SK-N-SH (cell line): ENCODE measurements around the gene GOLPH3. TPM values are rescaled to one million over a fixed set of nuclear protein-coding genes. Genes with fewer than 3 reads are reported as not detected.

Source experiments
- CTCF ChIA-PET: fragments of 300-600, 350-600 bp; formaldehyde crosslinking; extraction: SDS; loops from one replicate; lab custom pipeline; 2021; lab: Yijun Ruan, JAX
- POLR2A ChIA-PET: fragments of 350-600 bp; sonication (Branson Sonifier 250); formaldehyde crosslinking; extraction: SDS; loops from one replicate; lab custom pipeline; 2020; ENCODE audit warnings: antibody characterized with exemption, inconsistent platforms; lab: Yijun Ruan, JAX
- DNase-seq: peaks from one replicate; pipeline ENCODE4 v3.0.0; 2012
- H2AFZ ChIP-seq: fragments of 200-600 bp; sonication (generic); 2 replicates; pipeline ENCODE4 v1.8.1; 2016; ENCODE audit warnings: antibody characterized with exemption, mild to moderate bottlenecking, low read depth
- H3F3A ChIP-seq: fragments of 200-600 bp; sonication (generic); replicated peaks from 2 replicates; pipeline ENCODE3; 2016; ENCODE audit warnings: antibody characterized with exemption, mild to moderate bottlenecking; ENCODE audit not compliant: insufficient read depth
- H3K27ac ChIP-seq, 2 experiments: fragments of 200-500 bp in 1 of 2; fragments of 200-600 bp in 1 of 2; sonication (Bioruptor generic) in 1 of 2; sonication (generic), shearing (Covaris generic) in 1 of 2; 2 replicates each; pipeline versions ENCODE4 v1.5.1 to v1.6.1; 2014 to 2016; ENCODE audit warnings: low read depth in 2 of 2, inconsistent platforms in 1 of 2, low read length in 1 of 2, mild to moderate bottlenecking in 1 of 2, mixed read lengths in 1 of 2
- H3K27me3 ChIP-seq: fragments of 200-600 bp; sonication (generic), shearing (Covaris generic); 2 replicates; pipeline ENCODE4 v1.6.1; 2016; ENCODE audit warnings: mixed run types; ENCODE audit not compliant: insufficient read depth
- H3K36me3 ChIP-seq, 2 experiments: fragments of 200-500 bp in 1 of 2; fragments of 200-600 bp in 1 of 2; sonication (Bioruptor generic) in 1 of 2; sonication (generic) in 1 of 2; replicated peaks in 1 of 2; 2 replicates each; pipeline versions ENCODE3 to v1.5.1; 2014 to 2016; ENCODE audit warnings: low read length in 1 of 2, mild to moderate bottlenecking in 1 of 2; ENCODE audit not compliant: insufficient read depth in 2 of 2, control insufficient read depth in 1 of 2
- H3K4me1 ChIP-seq, 2 experiments: fragments of 200-500 bp in 1 of 2; fragments of 200-600 bp in 1 of 2; sonication (Bioruptor generic) in 1 of 2; sonication (generic), shearing (Covaris generic) in 1 of 2; 2 replicates each; pipeline versions ENCODE4 v1.5.1 to v1.6.1; 2014 to 2016; ENCODE audit warnings: low read depth in 1 of 2, low read length in 1 of 2, mixed run types in 1 of 2; ENCODE audit not compliant: insufficient read depth in 2 of 2, control insufficient read depth in 1 of 2
- H3K4me2 ChIP-seq: fragments of 200-600 bp; sonication (generic), shearing (Covaris generic); 2 replicates; pipeline ENCODE4 v1.6.1; 2017; ENCODE audit warnings: mixed run types
- H3K4me3 ChIP-seq, 2 experiments: fragments of 200-500 bp in 1 of 2; fragments of 200-600 bp in 1 of 2; sonication (Bioruptor generic) in 1 of 2; sonication (generic), shearing (Covaris generic) in 1 of 2; 2 replicates each; pipeline versions ENCODE4 v1.5.1 to v1.8.1; 2014 to 2016; ENCODE audit warnings: low read depth in 2 of 2, inconsistent platforms in 1 of 2, low read length in 1 of 2, mild to moderate bottlenecking in 1 of 2, mixed read lengths in 1 of 2, moderate library complexity in 1 of 2
- H3K79me2 ChIP-seq: fragments of 200-600 bp; sonication (generic); 2 replicates; pipeline ENCODE4 v1.8.1; 2017; ENCODE audit warnings: mild to moderate bottlenecking; ENCODE audit not compliant: insufficient read depth
- H3K9ac ChIP-seq: fragments of 200-600 bp; sonication (generic); 2 replicates; pipeline ENCODE4 v1.6.1; 2017; ENCODE audit warnings: mixed run types
- H3K9me2 ChIP-seq: fragments of 200-600 bp; sonication (generic); 2 replicates; pipeline ENCODE4 v1.6.1; 2017; ENCODE audit warnings: mixed run types
- H3K9me3 ChIP-seq: fragments of 200-600 bp; sonication (generic); 2 replicates; pipeline ENCODE4 v1.6.1; 2017; ENCODE audit warnings: mixed run types, mild to moderate bottlenecking, moderate library complexity
- H4K20me1 ChIP-seq: fragments of 200-600 bp; sonication (generic); 2 replicates; pipeline ENCODE4 v1.6.1; 2017; ENCODE audit warnings: mild to moderate bottlenecking, mixed run types; ENCODE audit not compliant: insufficient read depth
- EP300 ChIP-seq, 2 experiments: IDR thresholded peaks; 2 replicates each; pipeline versions ENCODE4 v1.4.0 to v1.6.1; 2012; ENCODE audit warnings: borderline replicate concordance in 1 of 2, low read depth in 1 of 2, low read length in 1 of 2
- FOXM1 ChIP-seq: IDR thresholded peaks from 2 replicates; pipeline ENCODE4 v1.4.0; 2012; ENCODE audit warnings: low read depth, mild to moderate bottlenecking
- GATA2 ChIP-seq: sonication (generic); formaldehyde crosslinking; IDR thresholded peaks from 2 replicates; pipeline ENCODE4 v1.5.0; 2020; ENCODE audit warnings: mild to moderate bottlenecking, missing genetic modification reagents
- IRF3 ChIP-seq: fragments of 150-350 bp; IDR thresholded peaks from 2 replicates; pipeline ENCODE4 v1.6.1; 2016; ENCODE audit warnings: mild to moderate bottlenecking, low read depth, low read length
- JUND ChIP-seq: IDR thresholded peaks from 2 replicates; pipeline ENCODE4 v1.4.0; 2012
- MEF2A ChIP-seq: IDR thresholded peaks from 2 replicates; pipeline ENCODE4 v1.4.0; 2012; ENCODE audit warnings: low read depth, borderline replicate concordance
- NFIC ChIP-seq: IDR thresholded peaks from 2 replicates; pipeline ENCODE4 v1.4.0; 2012; ENCODE audit warnings: borderline replicate concordance
- NRF1 ChIP-seq: IDR thresholded peaks from 2 replicates; pipeline ENCODE4 v1.6.1; 2012; ENCODE audit warnings: low read depth, mild to moderate bottlenecking, low read length
- PBX3 ChIP-seq: IDR thresholded peaks from 2 replicates; pipeline ENCODE4; 2012
- TEAD4 ChIP-seq: IDR thresholded peaks from 2 replicates; pipeline ENCODE4 v1.4.0; 2012; ENCODE audit warnings: mild to moderate bottlenecking, borderline replicate concordance; ENCODE audit not compliant: insufficient read depth
- WGBS: methylation state at CpG from one replicate; pipeline ENCODE4 v1.1.6; 2017; ENCODE audit warnings: low lambda C conversion rate; 5-methylcytosine and 5-hydroxymethylcytosine counted together
- polyA plus RNA-seq, 3 experiments: library from polyadenylated mRNA; depleted of rRNA; stranded (reverse); fragments of >200 nt; gene quantifications; 2 replicates each; pipeline ENCODE4 v1.2.3, GENCODE V29; 2012

The GOLPH3 gene
- polyA plus RNA-seq, 1 of the 3 experiments (the other 2 are of a cell fraction), result 25.5 TPM

GRCh38 chr5:32145378-32145777 lies 28.7 kb downstream of the GOLPH3 start (continued):
- TF ChIP-seq IRF3, result no peak

GRCh38 chr5:32144378-32145207 lies 29.5 kb downstream of the GOLPH3 start:
- H4K20me1 ChIP-seq, result peaks cover 69% of the 10 kb centered on the region
- no peak overlapping the region for H2AFZ ChIP-seq
- no peaks in the 10 kb centered on the region for H3K27me3 ChIP-seq
- ChIA-PET CTCF (interaction anchor here (1.6 kb wide), 1 partner anchor 12 kb away, joined by 5 read pairs; no protein-coding TSS in a partner anchor), POLR2A (no interaction called here)
- DNase-seq, result peak; percentile 21
- H3K27ac ChIP-seq, result peak overlapping the region in 1 of 2 experiments; percentile 32; a peak in 2 of 4 replicates
- 0 out of 2 replicates have a peak, but pooled peaks have one; percentile 21 for TF ChIP-seq GATA2 (CRISPR knock-in tag)
- TF ChIP-seq JUND, result no peak
- H3K9ac ChIP-seq, result no peak overlapping the region
- no peak overlapping the region for H3K4me2 ChIP-seq
- peaks cover 0 to 28% of the 10 kb centered on the region in 2 experiments for H3K36me3 ChIP-seq
- 98% methylated on average over 5 of the region's 5 CpGs for WGBS
- no peaks in the 10 kb centered on the region for H3K9me2 ChIP-seq
- H3K4me1 ChIP-seq, result peaks cover 13 to 22% of the 10 kb centered on the region in 2 experiments; a peak in 3 of 4 replicates
- H3K79me2 ChIP-seq, result peaks cover 82% of the 10 kb centered on the region
- H3K4me3 ChIP-seq, result no peak overlapping the region
- no peaks in the 10 kb centered on the region for H3F3A ChIP-seq
- no peaks in the 10 kb centered on the region for H3K9me3 ChIP-seq

- Histone ChIP-seq H3K36me3 (peaks cover 5 to 36% of the 10 kb centered on the region in 2 experiments), H3K79me2 (peaks cover 82% of the 10 kb centered on the region), H3F3A (no peaks in the 10 kb centered on the region), H3K4me2 (no peak overlapping the region), H2AFZ (no peak overlapping the region), H3K9me2 (no peaks in the 10 kb centered on the region), H3K27me3 (no peaks in the 10 kb centered on the region), H3K9me3 (no peaks in the 10 kb centered on the region), H4K20me1 (peaks cover 68% of the 10 kb centered on the region), H3K4me1 (peaks cover 13 to 25% of the 10 kb centered on the region in 2 experiments; a peak in 3 of 4 replicates), H3K9ac (no peak overlapping the region), H3K27ac (peak overlapping the region in 1 of 2 experiments; percentile 32; a peak in 2 of 4 replicates), H3K4me3 (no peak overlapping the region)
- ChIA-PET CTCF (interaction anchor here (1.6 kb wide), 1 partner anchor 12 kb away, joined by 5 read pairs; no protein-coding TSS in a partner anchor), POLR2A (no interaction called here)
- TF ChIP-seq TEAD4, result no peak
- TF ChIP-seq EP300 (IDR thresholded peaks at IDR 0.05; ENCODE audit: borderline replicate concordance in 1 of 2, low read depth in 1 of 2, low read length in 1 of 2), result no peak
- TF ChIP-seq MEF2A, result no peak
- TF ChIP-seq NFIC, result 0 out of 2 replicates have a peak, but pooled peaks have one; percentile 10
- no peak for TF ChIP-seq FOXM1
- TF ChIP-seq PBX3, result no peak
- TF ChIP-seq NRF1, result no peak
- WGBS, result 71% methylated on average over 6 of the region's 6 CpGs
- DNase-seq, result no peak
Observed at GRCh38 chr5:32143617-32144377, 30.3 kb downstream of the GOLPH3 start.
